ENCODE measurements around the gene BGLAP.
A peak's percentile ranks its signal among the peaks of the same experiment; 100 is the strongest.

BGLAP gene

GRCh38 chr1:156241926-156242325 lies at the start of gene BGLAP:
Gene BGLAP, plus strand, starts transcription at chr1:156242184. Its CDS starts 48 bp downstream, at chr1:156242232.
- Mint-ChIP-seq H3K9me3 (ENCODE audit: low read depth) (no peaks in the 10 kb centered on the region), H3K4me1 (ENCODE audit: low read depth) (peaks cover 17% of the 10 kb centered on the region), H3K36me3 (peaks cover 2% of the 10 kb centered on the region), H3K4me3 (no peak within 1 kb of the TSS), H3K27me3 (no peaks in the 10 kb centered on the region), H3K27ac (no peak within 1 kb of the TSS)

GRCh38 chr1:156193208-156193487 lies 48.8 kb upstream of the BGLAP start:
- Mint-ChIP-seq H3K9me3 (ENCODE audit: low read depth) (no peaks in the 10 kb centered on the region), H3K27me3 (no peaks in the 10 kb centered on the region), H3K36me3 (peaks cover 12% of the 10 kb centered on the region), H3K27ac (peak overlapping the region; percentile 92), H3K4me3 (no peak overlapping the region), H3K4me1 (ENCODE audit: low read depth) (peaks cover 54% of the 10 kb centered on the region)

- Mint-ChIP-seq H3K9me3 (ENCODE audit: low read depth) (no peaks in the 10 kb centered on the region), H3K27me3 (no peaks in the 10 kb centered on the region), H3K36me3 (peaks cover 12% of the 10 kb centered on the region), H3K4me1 (ENCODE audit: low read depth) (peaks cover 59% of the 10 kb centered on the region), H3K4me3 (no peak within 1 kb of the TSS), H3K27ac (peak within 1 kb of the TSS; percentile 92)
Measured at GRCh38 chr1:156193488-156194299, 48.3 kb upstream of the BGLAP start, which contains the start of gene SLC25A44. Gene SLC25A44, plus strand, starts transcription at chr1:156194104. Its CDS starts 5,744 bp downstream, at chr1:156199848.

GRCh38 chr1:156194300-156194652 lies 47.7 kb upstream of the BGLAP start:
- Mint-ChIP-seq H3K9me3 (ENCODE audit: low read depth) (no peaks in the 10 kb centered on the region), H3K27ac (peak overlapping the region; percentile 92), H3K4me1 (ENCODE audit: low read depth) (peaks cover 65% of the 10 kb centered on the region), H3K27me3 (no peaks in the 10 kb centered on the region), H3K36me3 (peaks cover 14% of the 10 kb centered on the region), H3K4me3 (no peak overlapping the region)

- peak overlapping the region; percentile 84 for H3K27ac Mint-ChIP-seq
Measured at GRCh38 chr1:156195853-156196252, 46.1 kb upstream of the BGLAP start.

GRCh38 chr1:156196445-156196844 lies 45.5 kb upstream of the BGLAP start:
- H3K9me3 Mint-ChIP-seq (ENCODE audit: low read depth): no peaks in the 10 kb centered on the region
- no peak overlapping the region for H3K4me3 Mint-ChIP-seq
- peak overlapping the region; percentile 84 for H3K27ac Mint-ChIP-seq
- no peaks in the 10 kb centered on the region for H3K27me3 Mint-ChIP-seq
- H3K36me3 Mint-ChIP-seq: peaks cover 22% of the 10 kb centered on the region
- H3K4me1 Mint-ChIP-seq (ENCODE audit: low read depth): peaks cover 78% of the 10 kb centered on the region

More at GRCh38 chr1:156195853-156196252, 46.1 kb upstream of the BGLAP start:
- Mint-ChIP-seq H3K4me1 (ENCODE audit: low read depth) (peaks cover 79% of the 10 kb centered on the region), H3K36me3 (peaks cover 22% of the 10 kb centered on the region), H3K4me3 (no peak overlapping the region), H3K27me3 (no peaks in the 10 kb centered on the region), H3K9me3 (ENCODE audit: low read depth) (no peaks in the 10 kb centered on the region)

GRCh38 chr1:156198831-156199349 lies 43.1 kb upstream of the BGLAP start:
- no peaks in the 10 kb centered on the region for H3K27me3 Mint-ChIP-seq
- H3K4me1 Mint-ChIP-seq (ENCODE audit: low read depth): peaks cover 59% of the 10 kb centered on the region
- H3K36me3 Mint-ChIP-seq: peaks cover 19% of the 10 kb centered on the region
- H3K9me3 Mint-ChIP-seq (ENCODE audit: low read depth): no peaks in the 10 kb centered on the region
- no peak overlapping the region for H3K4me3 Mint-ChIP-seq
- peak overlapping the region; percentile 94 for H3K27ac Mint-ChIP-seq

- H3K27ac Mint-ChIP-seq: peak overlapping the region; percentile 94
- H3K4me3 Mint-ChIP-seq: no peak overlapping the region
- H3K36me3 Mint-ChIP-seq: peaks cover 18% of the 10 kb centered on the region
- H3K4me1 Mint-ChIP-seq (ENCODE audit: low read depth): peaks cover 54% of the 10 kb centered on the region
- H3K9me3 Mint-ChIP-seq (ENCODE audit: low read depth): no peaks in the 10 kb centered on the region
- H3K27me3 Mint-ChIP-seq: no peaks in the 10 kb centered on the region
Measured at GRCh38 chr1:156200044-156200443, 41.9 kb upstream of the BGLAP start.

- H3K36me3 Mint-ChIP-seq: peaks cover 16% of the 10 kb centered on the region
- H3K27ac Mint-ChIP-seq: no peak overlapping the region
- no peaks in the 10 kb centered on the region for H3K9me3 Mint-ChIP-seq (ENCODE audit: low read depth)
- H3K4me3 Mint-ChIP-seq: no peak overlapping the region
- H3K27me3 Mint-ChIP-seq: no peaks in the 10 kb centered on the region
- H3K4me1 Mint-ChIP-seq (ENCODE audit: low read depth): peaks cover 33% of the 10 kb centered on the region
Measured at GRCh38 chr1:156203331-156203730, 38.7 kb upstream of the BGLAP start.

GRCh38 chr1:156204686-156205085 lies 37.3 kb upstream of the BGLAP start:
- Mint-ChIP-seq H3K4me3 (no peak overlapping the region), H3K9me3 (ENCODE audit: low read depth) (no peaks in the 10 kb centered on the region), H3K4me1 (ENCODE audit: low read depth) (peaks cover 22% of the 10 kb centered on the region), H3K27me3 (no peaks in the 10 kb centered on the region), H3K27ac (no peak overlapping the region), H3K36me3 (peaks cover 10% of the 10 kb centered on the region)

GRCh38 chr1:156211243-156211642 lies 30.7 kb upstream of the BGLAP start:
- peak overlapping the region; percentile 30 for H3K4me3 Mint-ChIP-seq
- H3K27me3 Mint-ChIP-seq: no peaks in the 10 kb centered on the region
- H3K4me1 Mint-ChIP-seq (ENCODE audit: low read depth): peaks cover 36% of the 10 kb centered on the region
- H3K27ac Mint-ChIP-seq: peak overlapping the region; percentile 100
- peaks cover 12% of the 10 kb centered on the region for H3K36me3 Mint-ChIP-seq
- no peaks in the 10 kb centered on the region for H3K9me3 Mint-ChIP-seq (ENCODE audit: low read depth)

- no peaks in the 10 kb centered on the region for H3K27me3 Mint-ChIP-seq
- peaks cover 40% of the 10 kb centered on the region for H3K4me1 Mint-ChIP-seq (ENCODE audit: low read depth)
- H3K9me3 Mint-ChIP-seq (ENCODE audit: low read depth): no peaks in the 10 kb centered on the region
- peaks cover 12% of the 10 kb centered on the region for H3K36me3 Mint-ChIP-seq
- H3K27ac Mint-ChIP-seq: peak overlapping the region; percentile 100
- peak overlapping the region; percentile 96 for H3K4me3 Mint-ChIP-seq
Measured at GRCh38 chr1:156212130-156212529, 29.9 kb upstream of the BGLAP start.

GRCh38 chr1:156212833-156213643 lies 28.9 kb upstream of the BGLAP start, which contains the start of gene PMF1:
Gene PMF1, plus strand, starts transcription at chr1:156213007. Its CDS starts 9 bp downstream, at chr1:156213016.
- H3K4me1 Mint-ChIP-seq (ENCODE audit: low read depth): peaks cover 49% of the 10 kb centered on the region
- peaks cover 14% of the 10 kb centered on the region for H3K36me3 Mint-ChIP-seq
- H3K27ac Mint-ChIP-seq: peak within 1 kb of the TSS; percentile 100
- no peaks in the 10 kb centered on the region for H3K27me3 Mint-ChIP-seq
- no peaks in the 10 kb centered on the region for H3K9me3 Mint-ChIP-seq (ENCODE audit: low read depth)
- H3K4me3 Mint-ChIP-seq: peak within 1 kb of the TSS; percentile 96

GRCh38 chr1:156213644-156213966 lies 28.4 kb upstream of the BGLAP start:
- Mint-ChIP-seq H3K36me3 (peaks cover 16% of the 10 kb centered on the region), H3K4me1 (ENCODE audit: low read depth) (peaks cover 53% of the 10 kb centered on the region), H3K27me3 (no peaks in the 10 kb centered on the region), H3K9me3 (ENCODE audit: low read depth) (no peaks in the 10 kb centered on the region), H3K4me3 (peak overlapping the region; percentile 96), H3K27ac (peak overlapping the region; percentile 100)

Measured in activated naive CD8-positive, alpha-beta T cell (primary cell).